ENCODE data around the gene CACNB2. TPM values are rescaled to one million over a fixed set of nuclear protein-coding genes. Genes with fewer than 3 reads are reported as not detected.

Gene CACNB2
- total RNA-seq, 2 experiments from 2014 or later = not detected

GRCh38 chr10:18321371-18321770 lies 181.1 kb downstream of the CACNB2 start:
- no peaks in the 10 kb centered on the region for H3K36me3 Mint-ChIP-seq (ENCODE audit: low read depth)
- no peaks in the 10 kb centered on the region for H3K9me3 Mint-ChIP-seq
- H3K4me1 Mint-ChIP-seq (ENCODE audit: low read depth) = no peaks in the 10 kb centered on the region
- H3K27me3 Mint-ChIP-seq (ENCODE audit: low read depth) = no peaks in the 10 kb centered on the region
- intact Hi-C loops (cut with micrococcal nuclease) = no loop called here
- DNase-seq = no peak
- CTCF ChIA-PET = no interaction called here
- H3K4me3 Mint-ChIP-seq = no peak overlapping the region
- H3K27ac Mint-ChIP-seq = no peak overlapping the region

DNA sequence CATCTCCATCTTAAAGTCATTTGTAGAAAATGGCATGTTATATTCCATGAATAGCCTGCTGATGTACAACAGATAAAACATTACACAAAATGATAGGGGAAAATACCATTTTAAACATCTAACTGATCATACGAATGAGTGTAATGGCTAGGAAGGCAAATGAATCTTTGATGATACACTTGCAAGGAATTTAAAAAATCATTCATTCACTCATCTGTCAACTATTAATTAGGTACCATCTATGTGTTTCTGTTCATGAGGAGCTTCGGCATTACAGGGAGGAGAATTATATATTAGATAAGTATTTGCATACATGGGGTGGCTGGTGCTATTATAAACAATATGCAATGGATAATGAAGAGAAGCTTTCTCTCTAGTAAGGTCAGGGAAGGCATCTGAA lies 183.7 kb downstream of the CACNB2 start:
- Mint-ChIP-seq H3K4me1 (ENCODE audit: low read depth) (no peaks in the 10 kb centered on the region), H3K9me3 (no peaks in the 10 kb centered on the region), H3K4me3 (no peak overlapping the region), H3K36me3 (ENCODE audit: low read depth) (no peaks in the 10 kb centered on the region), H3K27ac (no peak overlapping the region), H3K27me3 (ENCODE audit: low read depth) (no peaks in the 10 kb centered on the region)
- DNase-seq = no peak
- intact Hi-C loops (cut with micrococcal nuclease) = no loop called here
- CTCF ChIA-PET = interaction anchor here (0.5 kb wide), 1 partner anchor 793 kb away, joined by 6 read pairs; no protein-coding TSS in a partner anchor

DNA sequence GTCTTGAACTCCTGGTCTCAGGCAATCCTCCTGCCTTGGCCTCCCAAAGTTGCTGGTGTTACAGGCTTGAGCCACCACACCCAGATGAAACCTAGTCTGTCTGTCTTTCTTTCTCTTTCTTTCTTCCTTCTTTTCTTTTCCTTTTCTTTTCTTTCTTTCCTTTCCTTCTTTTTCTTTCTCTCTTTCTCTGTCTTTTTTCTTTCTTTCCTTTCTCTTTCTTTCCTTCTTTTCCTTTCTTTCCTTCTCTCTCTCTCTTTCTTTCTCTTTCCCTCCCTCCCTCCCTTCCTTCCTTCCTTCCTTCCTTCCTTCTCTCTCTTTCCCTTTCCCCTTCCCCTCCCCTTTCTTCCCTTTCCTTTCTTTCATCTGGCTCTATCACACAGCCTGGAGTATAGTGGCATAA lies 185.2 kb downstream of the CACNB2 start:
- no peak for DNase-seq
- Mint-ChIP-seq H3K36me3 (ENCODE audit: low read depth) (no peaks in the 10 kb centered on the region), H3K4me3 (no peak overlapping the region), H3K27ac (no peak overlapping the region), H3K4me1 (ENCODE audit: low read depth) (no peaks in the 10 kb centered on the region), H3K27me3 (ENCODE audit: low read depth) (no peaks in the 10 kb centered on the region), H3K9me3 (no peaks in the 10 kb centered on the region)
- intact Hi-C loops (cut with micrococcal nuclease) = no loop called here
- CTCF ChIA-PET = no interaction called here

- CTCF ChIA-PET = no interaction called here
- Mint-ChIP-seq H3K4me1 (ENCODE audit: low read depth) (no peaks in the 10 kb centered on the region), H3K27ac (no peak overlapping the region), H3K4me3 (no peak overlapping the region), H3K27me3 (ENCODE audit: low read depth) (no peaks in the 10 kb centered on the region), H3K36me3 (ENCODE audit: low read depth) (no peaks in the 10 kb centered on the region), H3K9me3 (no peaks in the 10 kb centered on the region)
- DNase-seq = no peak
- intact Hi-C loops (cut with micrococcal nuclease) = no loop called here
Observed at GRCh38 chr10:18325889-18326531, 185.8 kb downstream of the CACNB2 start.

- CTCF ChIA-PET = no interaction called here
- Mint-ChIP-seq H3K27me3 (ENCODE audit: low read depth) (peaks cover 3% of the 10 kb centered on the region), H3K36me3 (ENCODE audit: low read depth) (no peaks in the 10 kb centered on the region), H3K4me1 (ENCODE audit: low read depth) (no peaks in the 10 kb centered on the region), H3K4me3 (no peak overlapping the region), H3K9me3 (no peaks in the 10 kb centered on the region), H3K27ac (no peak overlapping the region)
- DNase-seq = no peak
- intact Hi-C loops (cut with micrococcal nuclease) = no loop called here
Observed at GRCh38 chr10:18328941-18329340, 188.7 kb downstream of the CACNB2 start.

- no peak for DNase-seq
- no peaks in the 10 kb centered on the region for H3K36me3 Mint-ChIP-seq (ENCODE audit: low read depth)
- intact Hi-C loops (cut with micrococcal nuclease) = no loop called here
- H3K9me3 Mint-ChIP-seq = no peaks in the 10 kb centered on the region
- no peak overlapping the region for H3K27ac Mint-ChIP-seq
- H3K27me3 Mint-ChIP-seq (ENCODE audit: low read depth) = peaks cover 3% of the 10 kb centered on the region
- CTCF ChIA-PET = no interaction called here
- H3K4me3 Mint-ChIP-seq = no peak overlapping the region
- no peaks in the 10 kb centered on the region for H3K4me1 Mint-ChIP-seq (ENCODE audit: low read depth)
Observed at GRCh38 chr10:18332048-18332447, 191.8 kb downstream of the CACNB2 start.

DNA sequence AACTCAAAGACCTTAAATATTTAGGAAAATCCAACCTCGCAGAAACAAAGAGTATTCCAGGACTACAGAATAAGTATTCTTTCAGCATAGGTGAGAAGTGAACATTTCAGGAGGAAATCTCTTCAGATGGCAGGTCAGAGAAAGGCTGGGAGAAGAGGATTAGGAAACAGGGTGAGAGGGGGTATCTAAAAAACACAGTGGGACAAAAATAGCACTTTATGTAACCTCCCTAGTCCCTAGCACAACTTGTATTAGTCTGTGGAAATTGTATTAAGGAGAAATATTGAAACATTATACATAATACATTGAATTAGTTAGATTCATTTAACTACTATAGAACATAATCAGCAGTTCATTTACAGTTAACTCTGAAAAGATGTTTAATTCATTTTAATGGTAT lies 192.3 kb downstream of the CACNB2 start:
- intact Hi-C loops (cut with micrococcal nuclease) = no loop called here
- H3K27ac Mint-ChIP-seq = no peak overlapping the region
- H3K27me3 Mint-ChIP-seq (ENCODE audit: low read depth) = peaks cover 3% of the 10 kb centered on the region
- no peak overlapping the region for H3K4me3 Mint-ChIP-seq
- no peaks in the 10 kb centered on the region for H3K36me3 Mint-ChIP-seq (ENCODE audit: low read depth)
- CTCF ChIA-PET = no interaction called here
- no peaks in the 10 kb centered on the region for H3K4me1 Mint-ChIP-seq (ENCODE audit: low read depth)
- no peak for DNase-seq
- H3K9me3 Mint-ChIP-seq = no peaks in the 10 kb centered on the region

DNA sequence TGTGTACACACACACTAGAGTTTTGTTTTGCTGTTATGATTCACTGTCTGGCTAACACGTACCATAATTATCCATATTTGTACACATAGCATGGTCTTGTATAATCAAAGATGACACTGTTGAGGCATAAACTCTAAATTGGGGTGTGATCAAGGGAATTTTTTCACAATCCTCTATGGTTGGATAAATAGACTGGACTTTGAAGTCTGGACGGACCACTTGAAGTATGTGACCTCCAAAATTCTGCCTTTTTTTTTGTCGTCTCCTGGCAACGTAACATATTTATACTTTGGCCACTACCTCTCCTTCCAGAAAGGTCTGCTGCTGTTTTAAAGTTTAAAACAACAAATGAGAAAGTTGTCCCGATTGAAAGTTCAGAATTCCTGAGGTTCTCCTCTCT lies 193.4 kb downstream of the CACNB2 start:
- no peak overlapping the region for H3K27ac Mint-ChIP-seq
- no peak for DNase-seq
- no peaks in the 10 kb centered on the region for H3K9me3 Mint-ChIP-seq
- no peaks in the 10 kb centered on the region for H3K4me1 Mint-ChIP-seq (ENCODE audit: low read depth)
- intact Hi-C loops (cut with micrococcal nuclease) = no loop called here
- H3K36me3 Mint-ChIP-seq (ENCODE audit: low read depth) = no peaks in the 10 kb centered on the region
- no peak overlapping the region for H3K4me3 Mint-ChIP-seq
- peaks cover 3% of the 10 kb centered on the region for H3K27me3 Mint-ChIP-seq (ENCODE audit: low read depth)
- CTCF ChIA-PET = no interaction called here

GRCh38 chr10:18334116-18334867 lies 194.1 kb downstream of the CACNB2 start:
- intact Hi-C loops (cut with micrococcal nuclease) = no loop called here
- Mint-ChIP-seq H3K36me3 (ENCODE audit: low read depth) (no peaks in the 10 kb centered on the region), H3K27me3 (ENCODE audit: low read depth) (peaks cover 3% of the 10 kb centered on the region), H3K4me3 (no peak overlapping the region), H3K4me1 (ENCODE audit: low read depth) (no peaks in the 10 kb centered on the region), H3K9me3 (no peaks in the 10 kb centered on the region), H3K27ac (no peak overlapping the region)
- CTCF ChIA-PET = no interaction called here
- DNase-seq = no peak

DNA sequence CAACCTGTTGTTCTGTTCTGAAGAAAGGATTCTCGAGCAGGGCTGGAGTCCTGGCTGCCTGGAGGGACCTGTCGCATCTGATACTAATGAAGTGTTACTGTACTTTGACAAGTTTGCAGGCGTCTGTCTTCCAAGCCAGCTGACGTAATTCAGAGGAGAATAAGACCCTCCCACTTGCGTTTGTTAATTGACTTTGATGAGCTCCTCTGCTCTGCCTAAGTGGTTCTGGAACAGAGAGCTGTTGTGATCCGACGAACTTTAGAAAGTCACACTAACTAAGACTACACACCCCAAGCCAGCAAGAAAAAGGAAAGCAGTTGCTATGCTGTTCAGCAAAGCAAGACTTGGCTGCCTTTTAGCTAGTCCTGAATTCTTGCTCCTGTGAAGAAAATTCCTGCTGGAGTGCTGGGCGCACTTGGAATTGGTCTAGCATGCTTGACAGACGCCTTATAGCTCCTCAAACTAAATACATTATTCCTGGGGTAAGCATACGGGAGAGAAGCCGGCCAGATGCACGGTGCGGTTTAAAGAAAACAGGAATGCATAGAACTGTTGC lies 200.3 kb downstream of the CACNB2 start:
- no peaks in the 10 kb centered on the region for H3K27me3 Mint-ChIP-seq (ENCODE audit: low read depth)
- intact Hi-C loops (cut with micrococcal nuclease) = no loop called here
- H3K4me3 Mint-ChIP-seq = no peak overlapping the region
- H3K4me1 Mint-ChIP-seq (ENCODE audit: low read depth) = no peaks in the 10 kb centered on the region
- no peaks in the 10 kb centered on the region for H3K36me3 Mint-ChIP-seq (ENCODE audit: low read depth)
- no peak overlapping the region for H3K27ac Mint-ChIP-seq
- CTCF ChIA-PET = no interaction called here
- DNase-seq = no peak
- no peaks in the 10 kb centered on the region for H3K9me3 Mint-ChIP-seq

DNA sequence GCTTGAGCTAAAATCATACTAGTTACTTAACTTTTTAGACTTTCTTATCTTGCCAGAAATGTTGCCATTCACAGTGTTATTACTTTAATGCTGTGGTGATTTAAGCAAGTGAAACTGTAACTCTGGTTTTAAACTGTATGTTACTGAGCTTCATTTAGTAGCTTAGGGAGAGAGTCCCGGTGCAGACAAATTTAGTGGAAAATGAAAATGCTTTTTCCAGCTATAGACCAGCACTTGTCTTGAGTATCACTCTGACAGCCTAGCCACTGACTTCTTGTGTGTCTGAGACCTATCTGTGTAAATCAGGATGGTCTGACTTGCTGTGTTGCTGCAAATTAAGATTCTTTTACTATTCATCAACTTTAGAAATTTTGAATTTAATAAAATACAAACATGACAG lies 200.8 kb downstream of the CACNB2 start:
- intact Hi-C loops (cut with micrococcal nuclease) = no loop called here
- DNase-seq = no peak
- CTCF ChIA-PET = no interaction called here
- Mint-ChIP-seq H3K27me3 (ENCODE audit: low read depth) (no peaks in the 10 kb centered on the region), H3K4me3 (no peak overlapping the region), H3K36me3 (ENCODE audit: low read depth) (no peaks in the 10 kb centered on the region), H3K9me3 (no peaks in the 10 kb centered on the region), H3K27ac (no peak overlapping the region), H3K4me1 (ENCODE audit: low read depth) (no peaks in the 10 kb centered on the region)

GRCh38 chr10:18343573-18343972 lies 203.3 kb downstream of the CACNB2 start:
- Mint-ChIP-seq H3K4me1 (ENCODE audit: low read depth) (no peaks in the 10 kb centered on the region), H3K27me3 (ENCODE audit: low read depth) (no peaks in the 10 kb centered on the region), H3K36me3 (ENCODE audit: low read depth) (no peaks in the 10 kb centered on the region), H3K9me3 (no peaks in the 10 kb centered on the region), H3K27ac (no peak overlapping the region), H3K4me3 (no peak overlapping the region)
- CTCF ChIA-PET = interaction anchor here (0.6 kb wide), 1 partner anchor 56 kb away, joined by 3 read pairs; no protein-coding TSS in a partner anchor
- no peak for DNase-seq
- intact Hi-C loops (cut with micrococcal nuclease) = no loop called here

DNA sequence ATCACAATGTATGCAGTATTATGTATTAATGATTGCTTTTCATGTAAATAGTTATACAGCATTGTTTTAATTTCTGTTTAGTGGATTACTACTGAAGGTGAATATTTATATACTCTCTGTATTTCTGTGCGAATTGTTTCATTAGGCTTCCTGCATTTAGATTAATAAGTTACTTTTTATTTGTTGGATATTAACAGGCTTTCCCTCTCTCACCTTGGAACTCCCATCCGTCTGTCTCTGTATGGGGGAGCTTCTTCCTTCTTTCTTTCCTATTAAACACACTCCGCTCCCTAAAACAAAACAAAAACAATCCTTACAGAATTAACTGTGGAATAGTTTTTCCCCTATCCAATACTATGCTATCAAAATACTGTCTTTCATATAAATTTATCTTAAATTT lies 205.1 kb downstream of the CACNB2 start:
- no peak overlapping the region for H3K4me3 Mint-ChIP-seq
- DNase-seq = no peak
- intact Hi-C loops (cut with micrococcal nuclease) = no loop called here
- H3K4me1 Mint-ChIP-seq (ENCODE audit: low read depth) = no peaks in the 10 kb centered on the region
- H3K9me3 Mint-ChIP-seq = no peaks in the 10 kb centered on the region
- no peaks in the 10 kb centered on the region for H3K36me3 Mint-ChIP-seq (ENCODE audit: low read depth)
- H3K27ac Mint-ChIP-seq = no peak overlapping the region
- no peaks in the 10 kb centered on the region for H3K27me3 Mint-ChIP-seq (ENCODE audit: low read depth)
- CTCF ChIA-PET = no interaction called here

Measured in activated naive CD4-positive, alpha-beta T cell treated with anti-CD3 and anti-CD28 coated beads for 36 hours (primary cell).